ENCODE measurements around the gene CASP6.

DNA sequence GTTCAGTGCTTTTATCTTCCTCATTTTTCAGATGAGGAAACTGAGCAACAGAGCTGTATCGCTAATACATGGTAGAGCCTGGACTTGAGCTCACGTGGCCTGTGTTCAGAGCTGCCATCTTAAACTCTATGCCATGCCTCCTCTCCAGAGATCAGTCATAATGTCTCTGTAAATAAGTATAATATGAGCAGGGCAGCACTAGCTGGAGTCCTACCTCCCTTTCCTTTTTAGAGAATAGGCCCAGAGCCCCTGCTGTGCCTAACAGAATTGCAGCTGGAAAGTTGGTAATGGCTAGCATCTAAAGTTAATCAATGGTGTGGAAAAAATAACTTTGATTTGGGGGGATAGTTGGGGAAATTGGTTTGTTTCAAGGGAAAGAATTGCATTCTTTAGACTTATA lies 20.4 kb downstream of the CASP6 start:
- TF ChIP-seq POLR2A (IDR thresholded peaks at IDR 0.05): no peak
- TF ChIP-seq, protein P1, sequence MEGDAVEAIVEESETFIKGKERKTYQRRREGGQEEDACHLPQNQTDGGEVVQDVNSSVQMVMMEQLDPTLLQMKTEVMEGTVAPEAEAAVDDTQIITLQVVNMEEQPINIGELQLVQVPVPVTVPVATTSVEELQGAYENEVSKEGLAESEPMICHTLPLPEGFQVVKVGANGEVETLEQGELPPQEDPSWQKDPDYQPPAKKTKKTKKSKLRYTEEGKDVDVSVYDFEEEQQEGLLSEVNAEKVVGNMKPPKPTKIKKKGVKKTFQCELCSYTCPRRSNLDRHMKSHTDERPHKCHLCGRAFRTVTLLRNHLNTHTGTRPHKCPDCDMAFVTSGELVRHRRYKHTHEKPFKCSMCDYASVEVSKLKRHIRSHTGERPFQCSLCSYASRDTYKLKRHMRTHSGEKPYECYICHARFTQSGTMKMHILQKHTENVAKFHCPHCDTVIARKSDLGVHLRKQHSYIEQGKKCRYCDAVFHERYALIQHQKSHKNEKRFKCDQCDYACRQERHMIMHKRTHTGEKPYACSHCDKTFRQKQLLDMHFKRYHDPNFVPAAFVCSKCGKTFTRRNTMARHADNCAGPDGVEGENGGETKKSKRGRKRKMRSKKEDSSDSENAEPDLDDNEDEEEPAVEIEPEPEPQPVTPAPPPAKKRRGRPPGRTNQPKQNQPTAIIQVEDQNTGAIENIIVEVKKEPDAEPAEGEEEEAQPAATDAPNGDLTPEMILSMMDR (IDR thresholded peaks at IDR 0.05): no peak

All from uterus (tissue), 2 donors.